ENCODE data around the gene GMDS.

GRCh38 chr6:2226775-2227174 lies 18.6 kb downstream of the GMDS start:
- TF ChIP-seq CTCF (IDR thresholded peaks at IDR 0.05 in 4 of 5, conservative IDR thresholded peaks at IDR 0.05 in 1 of 5) (no peak), POLR2A (IDR thresholded peaks at IDR 0.05) (no peak)

Measured in gastrocnemius medialis (tissue), 4 donors.